ENCODE data around the gene SMOC1.

Gene SMOC1

DNA sequence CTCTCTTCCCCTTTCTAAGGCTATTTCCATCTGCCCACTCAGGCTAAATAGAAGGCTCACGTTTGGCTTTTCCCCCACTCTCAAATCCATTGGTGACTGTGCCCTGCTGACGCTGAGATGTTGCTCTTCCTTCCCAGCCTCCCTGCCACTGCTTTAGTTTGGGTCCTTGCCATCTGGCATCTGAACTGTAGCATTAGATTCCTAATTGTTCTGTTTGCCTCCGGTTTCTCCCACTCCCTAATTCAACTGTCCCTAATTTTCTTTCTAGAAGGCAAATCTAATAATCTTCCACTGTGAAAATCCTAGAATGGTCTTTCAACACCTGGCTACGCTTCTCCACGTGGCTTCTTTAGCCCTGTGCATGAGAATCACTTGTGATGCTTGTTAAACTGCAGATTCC lies 37.6 kb upstream of the SMOC1 start:
- TF ChIP-seq EZH2 (IDR thresholded peaks at IDR 0.05; ENCODE audit: borderline replicate concordance, low read length) = no peak
- TF ChIP-seq, protein P1, sequence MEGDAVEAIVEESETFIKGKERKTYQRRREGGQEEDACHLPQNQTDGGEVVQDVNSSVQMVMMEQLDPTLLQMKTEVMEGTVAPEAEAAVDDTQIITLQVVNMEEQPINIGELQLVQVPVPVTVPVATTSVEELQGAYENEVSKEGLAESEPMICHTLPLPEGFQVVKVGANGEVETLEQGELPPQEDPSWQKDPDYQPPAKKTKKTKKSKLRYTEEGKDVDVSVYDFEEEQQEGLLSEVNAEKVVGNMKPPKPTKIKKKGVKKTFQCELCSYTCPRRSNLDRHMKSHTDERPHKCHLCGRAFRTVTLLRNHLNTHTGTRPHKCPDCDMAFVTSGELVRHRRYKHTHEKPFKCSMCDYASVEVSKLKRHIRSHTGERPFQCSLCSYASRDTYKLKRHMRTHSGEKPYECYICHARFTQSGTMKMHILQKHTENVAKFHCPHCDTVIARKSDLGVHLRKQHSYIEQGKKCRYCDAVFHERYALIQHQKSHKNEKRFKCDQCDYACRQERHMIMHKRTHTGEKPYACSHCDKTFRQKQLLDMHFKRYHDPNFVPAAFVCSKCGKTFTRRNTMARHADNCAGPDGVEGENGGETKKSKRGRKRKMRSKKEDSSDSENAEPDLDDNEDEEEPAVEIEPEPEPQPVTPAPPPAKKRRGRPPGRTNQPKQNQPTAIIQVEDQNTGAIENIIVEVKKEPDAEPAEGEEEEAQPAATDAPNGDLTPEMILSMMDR (IDR thresholded peaks at IDR 0.05; ENCODE audit: low read length) = no peak
- H3K4me2 ChIP-seq (ENCODE audit: low read length) = no peak overlapping the region
- H3K4me3 ChIP-seq (ENCODE audit: low read depth, low read length, poor library complexity, severe bottlenecking) = no peak overlapping the region
- H3K9ac ChIP-seq (ENCODE audit: low read length) = no peak overlapping the region
- no peak overlapping the region for H3K27ac ChIP-seq (ENCODE audit: low read depth, low read length, poor library complexity, severe bottlenecking)
- H3F3A ChIP-seq (ENCODE audit: insufficient read depth, low read length) = no peaks in the 10 kb centered on the region
- no peaks in the 10 kb centered on the region for H4K20me1 ChIP-seq (ENCODE audit: insufficient read depth, low read length)
- H3K27me3 ChIP-seq (ENCODE audit: insufficient read depth, low read length) = no peaks in the 10 kb centered on the region
- no peaks in the 10 kb centered on the region for H3K79me2 ChIP-seq (ENCODE audit: insufficient read depth, low read length)
- H3K9me3 ChIP-seq (ENCODE audit: low read length) = no peaks in the 10 kb centered on the region
- no peaks in the 10 kb centered on the region for H3K9me2 ChIP-seq (ENCODE audit: low read depth, low read length)
- no peak overlapping the region for H2AFZ ChIP-seq (ENCODE audit: low read length)
- no peaks in the 10 kb centered on the region for H3K36me3 ChIP-seq (ENCODE audit: insufficient read depth, low read length)
- no peaks in the 10 kb centered on the region for H3K4me1 ChIP-seq (ENCODE audit: insufficient read depth, low read length, severe bottlenecking)

DNA sequence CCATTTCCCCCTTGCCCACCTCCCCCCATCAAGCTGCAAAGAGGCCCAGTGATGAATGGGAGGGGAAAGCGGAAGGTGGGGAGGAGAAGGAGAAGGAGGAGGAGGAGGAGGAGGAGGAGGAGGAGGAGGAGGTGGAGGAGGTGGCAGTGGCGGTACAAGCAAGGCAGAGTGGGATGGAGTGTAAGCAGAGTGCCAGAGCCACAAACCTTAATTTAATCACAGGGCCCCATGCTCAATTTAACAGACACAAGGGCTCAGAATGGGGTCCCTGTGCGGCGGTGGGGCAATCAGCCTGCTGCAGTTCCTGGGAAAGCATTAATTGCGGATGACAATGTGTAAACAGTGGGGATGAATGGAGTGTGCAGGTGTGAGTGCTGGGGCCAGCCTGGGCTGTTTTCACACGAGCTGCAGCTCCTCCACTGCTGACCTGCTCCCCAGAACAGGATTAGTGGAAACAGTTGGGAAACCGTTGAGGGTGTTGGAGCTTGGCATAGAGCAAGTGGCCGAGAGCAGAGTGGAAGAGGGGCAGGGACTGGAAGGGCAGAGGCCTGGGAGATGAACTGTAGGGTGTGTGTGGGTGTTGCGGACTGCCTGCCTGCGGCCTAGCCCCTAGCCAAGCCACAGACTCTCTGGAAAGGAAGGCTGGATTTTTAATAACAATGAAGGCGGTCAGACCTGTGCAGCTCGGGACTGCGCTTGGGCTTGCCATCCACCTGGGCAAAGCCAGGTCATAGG lies 36.4 kb upstream of the SMOC1 start:
- Histone ChIP-seq H3K27me3 (ENCODE audit: insufficient read depth, low read length) (no peaks in the 10 kb centered on the region), H3K36me3 (ENCODE audit: insufficient read depth, low read length) (no peaks in the 10 kb centered on the region), H3K9me3 (ENCODE audit: low read length) (no peaks in the 10 kb centered on the region), H3F3A (ENCODE audit: insufficient read depth, low read length) (no peaks in the 10 kb centered on the region), H3K9me2 (ENCODE audit: low read depth, low read length) (no peaks in the 10 kb centered on the region), H3K27ac (ENCODE audit: low read depth, low read length, poor library complexity, severe bottlenecking) (no peak overlapping the region), H3K79me2 (ENCODE audit: insufficient read depth, low read length) (no peaks in the 10 kb centered on the region), H3K4me1 (ENCODE audit: insufficient read depth, low read length, severe bottlenecking) (no peaks in the 10 kb centered on the region), H3K4me3 (ENCODE audit: low read depth, low read length, poor library complexity, severe bottlenecking) (no peak overlapping the region), H3K9ac (ENCODE audit: low read length) (no peak overlapping the region), H2AFZ (ENCODE audit: low read length) (no peak overlapping the region), H4K20me1 (ENCODE audit: insufficient read depth, low read length) (no peaks in the 10 kb centered on the region), H3K4me2 (ENCODE audit: low read length) (no peak overlapping the region)
- no peak for TF ChIP-seq EZH2 (IDR thresholded peaks at IDR 0.05; ENCODE audit: borderline replicate concordance, low read length)
- TF ChIP-seq, protein P1 (IDR thresholded peaks at IDR 0.05; ENCODE audit: low read length) = no peak

DNA sequence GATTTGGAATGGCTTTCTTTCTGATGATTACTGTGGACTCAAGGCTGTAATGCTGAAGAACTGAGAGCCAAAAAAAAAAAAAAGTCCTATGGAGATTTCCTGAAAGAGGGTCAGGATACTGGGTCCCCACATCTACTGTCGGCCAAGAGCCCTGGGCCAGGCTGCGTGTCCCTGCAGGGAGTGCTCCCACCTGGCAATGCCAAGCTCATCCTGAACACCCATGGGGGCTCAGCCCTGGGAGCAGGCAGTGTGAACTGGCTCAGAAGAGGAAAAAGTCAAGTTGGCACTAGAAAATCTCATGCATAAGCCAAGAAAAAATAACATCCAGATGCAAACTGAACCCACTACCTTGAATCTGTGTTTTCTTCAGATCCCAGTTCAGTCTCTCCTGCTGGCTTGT lies 35.0 kb upstream of the SMOC1 start:
- H3K36me3 ChIP-seq (ENCODE audit: insufficient read depth, low read length) = no peaks in the 10 kb centered on the region
- H3K9me3 ChIP-seq (ENCODE audit: low read length) = no peaks in the 10 kb centered on the region
- no peak overlapping the region for H3K4me3 ChIP-seq (ENCODE audit: low read depth, low read length, poor library complexity, severe bottlenecking)

More for the DNA sequence above, 35.0 kb upstream of the SMOC1 start:
- H3K9me2 ChIP-seq (ENCODE audit: low read depth, low read length) = no peaks in the 10 kb centered on the region
- no peak overlapping the region for H3K27ac ChIP-seq (ENCODE audit: low read depth, low read length, poor library complexity, severe bottlenecking)
- H3K9ac ChIP-seq (ENCODE audit: low read length) = no peak overlapping the region
- H4K20me1 ChIP-seq (ENCODE audit: insufficient read depth, low read length) = no peaks in the 10 kb centered on the region
- no peaks in the 10 kb centered on the region for H3F3A ChIP-seq (ENCODE audit: insufficient read depth, low read length)
- H3K79me2 ChIP-seq (ENCODE audit: insufficient read depth, low read length) = no peaks in the 10 kb centered on the region
- no peak for TF ChIP-seq EZH2 (IDR thresholded peaks at IDR 0.05; ENCODE audit: borderline replicate concordance, low read length)
- TF ChIP-seq, protein P1 (IDR thresholded peaks at IDR 0.05; ENCODE audit: low read length) = no peak
- H2AFZ ChIP-seq (ENCODE audit: low read length) = no peak overlapping the region
- H3K4me1 ChIP-seq (ENCODE audit: insufficient read depth, low read length, severe bottlenecking) = no peaks in the 10 kb centered on the region
- H3K4me2 ChIP-seq (ENCODE audit: low read length) = no peak overlapping the region
- H3K27me3 ChIP-seq (ENCODE audit: insufficient read depth, low read length) = no peaks in the 10 kb centered on the region
